ENCODE results near the gene PCDHGC3.
A peak's percentile ranks its signal among the peaks of the same experiment; 100 is the strongest.

The PCDHGC3 gene

GRCh38 chr5:141493500-141494422, 18.0 kb downstream of the PCDHGC3 start:
- H4K20me1 ChIP-seq (ENCODE audit: insufficient read depth, low read length): no peaks in the 10 kb centered on the region
- H3K79me2 ChIP-seq (ENCODE audit: insufficient read depth, low read length): no peaks in the 10 kb centered on the region
- no peaks in the 10 kb centered on the region for H3K9me3 ChIP-seq (ENCODE audit: insufficient read depth, low read length, severe bottlenecking)
- H2AFZ ChIP-seq (ENCODE audit: low read depth, low read length): peak overlapping the region; percentile 53; the same call in 1 of the 2 replicates
- H3K4me1 ChIP-seq (ENCODE audit: insufficient read depth, low read length): peaks cover 29% of the 10 kb centered on the region
- H3K4me2 ChIP-seq (ENCODE audit: insufficient read depth, low read length): no peak overlapping the region
- no peaks in the 10 kb centered on the region for H3K27me3 ChIP-seq (ENCODE audit: insufficient read depth, low read length, poor library complexity)
- ATAC-seq (ENCODE audit: insufficient read depth, low read depth) (no peak), DNase-seq (no peak)
- no peak overlapping the region for H3K4me3 ChIP-seq (ENCODE audit: low read depth in 1 of 2, low read length in 2 of 2)
- H3K27ac ChIP-seq (ENCODE audit: low read length): peak overlapping the region; percentile 68; the same call in 1 of the 2 replicates
- TF ChIP-seq EZH2 (IDR thresholded peaks at IDR 0.05; ENCODE audit: borderline replicate concordance, low read depth, low read length, severe bottlenecking) (no peak), CTCF (IDR thresholded peaks at IDR 0.05; ENCODE audit: borderline replicate concordance, extremely low read depth, low read length, poor library complexity, severe bottlenecking) (no peak)
- 0 out of 2 replicates have a peak overlapping the region, but pooled peaks have one; percentile 49 for H3K9ac ChIP-seq (ENCODE audit: low read depth, low read length)
- H3K36me3 ChIP-seq (ENCODE audit: insufficient read depth, low read length): no peaks in the 10 kb centered on the region

- H2AFZ ChIP-seq (ENCODE audit: low read depth, low read length): peak overlapping the region; percentile 62
- H3K9me3 ChIP-seq (ENCODE audit: insufficient read depth, low read length, severe bottlenecking): no peaks in the 10 kb centered on the region
- H3K4me3 ChIP-seq (ENCODE audit: low read depth in 1 of 2, low read length in 2 of 2): peak overlapping the region in 1 of 2 experiments; percentile 54; a peak in 2 of 4 replicates
- H3K4me1 ChIP-seq (ENCODE audit: insufficient read depth, low read length): peaks cover 29% of the 10 kb centered on the region
- no peaks in the 10 kb centered on the region for H3K79me2 ChIP-seq (ENCODE audit: insufficient read depth, low read length)
- DNase-seq (peak; percentile 65), ATAC-seq (ENCODE audit: insufficient read depth, low read depth) (peak; percentile 51)
- TF ChIP-seq EZH2 (IDR thresholded peaks at IDR 0.05; ENCODE audit: borderline replicate concordance, low read depth, low read length, severe bottlenecking): no peak
- no peak for TF ChIP-seq CTCF (IDR thresholded peaks at IDR 0.05; ENCODE audit: borderline replicate concordance, extremely low read depth, low read length, poor library complexity, severe bottlenecking)
- no peaks in the 10 kb centered on the region for H3K27me3 ChIP-seq (ENCODE audit: insufficient read depth, low read length, poor library complexity)
- H3K27ac ChIP-seq (ENCODE audit: low read length): peak overlapping the region; percentile 68
- H4K20me1 ChIP-seq (ENCODE audit: insufficient read depth, low read length): no peaks in the 10 kb centered on the region
- no peaks in the 10 kb centered on the region for H3K36me3 ChIP-seq (ENCODE audit: insufficient read depth, low read length)
- peak overlapping the region; percentile 66 for H3K4me2 ChIP-seq (ENCODE audit: insufficient read depth, low read length)
- H3K9ac ChIP-seq (ENCODE audit: low read depth, low read length): peak overlapping the region; percentile 49
These were observed 19.1 kb downstream of the PCDHGC3 start for GRCh38 chr5:141494761-141495452.

- peak overlapping the region; percentile 68 for H3K27ac ChIP-seq (ENCODE audit: low read length)
- ATAC-seq (ENCODE audit: insufficient read depth, low read depth) (peak; percentile 52), DNase-seq (peak; percentile 35)
- peak overlapping the region; percentile 49 for H3K9ac ChIP-seq (ENCODE audit: low read depth, low read length)
- H3K9me3 ChIP-seq (ENCODE audit: insufficient read depth, low read length, severe bottlenecking): no peaks in the 10 kb centered on the region
- no peaks in the 10 kb centered on the region for H4K20me1 ChIP-seq (ENCODE audit: insufficient read depth, low read length)
- H3K36me3 ChIP-seq (ENCODE audit: insufficient read depth, low read length): no peaks in the 10 kb centered on the region
- H3K4me1 ChIP-seq (ENCODE audit: insufficient read depth, low read length): peaks cover 29% of the 10 kb centered on the region
- TF ChIP-seq CTCF (IDR thresholded peaks at IDR 0.05; ENCODE audit: borderline replicate concordance, extremely low read depth, low read length, poor library complexity, severe bottlenecking): no peak
- TF ChIP-seq EZH2 (IDR thresholded peaks at IDR 0.05; ENCODE audit: borderline replicate concordance, low read depth, low read length, severe bottlenecking): no peak
- no peaks in the 10 kb centered on the region for H3K27me3 ChIP-seq (ENCODE audit: insufficient read depth, low read length, poor library complexity)
- no peaks in the 10 kb centered on the region for H3K79me2 ChIP-seq (ENCODE audit: insufficient read depth, low read length)
- peak overlapping the region; percentile 62 for H2AFZ ChIP-seq (ENCODE audit: low read depth, low read length)
- peak overlapping the region in 1 of 2 experiments; percentile 54; a peak in 2 of 4 replicates for H3K4me3 ChIP-seq (ENCODE audit: low read depth in 1 of 2, low read length in 2 of 2)
- H3K4me2 ChIP-seq (ENCODE audit: insufficient read depth, low read length): peak overlapping the region; percentile 66
These were observed 19.7 kb downstream of the PCDHGC3 start for GRCh38 chr5:141495453-141495811.

Measured in DND-41 (cell line).